HepG2 (cell line): ENCODE measurements around the gene PCDHGB7. TPM values are rescaled to one million over a fixed set of nuclear protein-coding genes. Genes with fewer than 3 reads are reported as not detected.

Experiments used
- ATAC-seq: fragments of 200-7000 bp; cut with Tn5 transposase; 3 replicates; pipeline ENCODE4 v1.9.1; 2020; ENCODE audit warnings: mild to moderate bottlenecking, moderate library complexity
- BruUV-seq: library from RNA; stranded (reverse); fragments of 400-500 nt; replicated peaks from 2 replicates; lab custom pipeline; 2021; lab: Mats Ljungman, UMichigan
- CTCF ChIA-PET: fragments of 300-600 bp; formaldehyde crosslinking; extraction: SDS; loops from one replicate; lab custom pipeline; 2021; ENCODE audit warnings: low total read pairs, inconsistent platforms, low intra/inter-chr PET ratio; lab: Yijun Ruan, JAX
- POLR2A ChIA-PET: fragments of 350-600 bp; sonication (Branson Sonifier 250); formaldehyde crosslinking; loops from one replicate; lab custom pipeline; 2020; ENCODE audit warnings: antibody characterized with exemption, inconsistent platforms; lab: Yijun Ruan, JAX
- DNase-seq: peaks from one replicate; pipeline ENCODE4 v3.0.0-alpha.2; 2015; ENCODE audit warnings: low spot score
- FAIRE-seq: peaks from 3 replicates; lab custom pipeline; 2011; peaks lifted over from hg19 to GRCh38; lab: Jason Lieb, UNC
- H2AFZ ChIP-seq: one replicate; pipeline ENCODE4 v1.6.1; 2011; ENCODE audit warnings: low read length, inconsistent platforms
- H3K27ac ChIP-seq: fragments of 300-600 bp; 3 replicates; pipeline ENCODE4 v1.8.0; 2011; ENCODE audit warnings: mixed run types, mild to moderate bottlenecking, mixed read lengths, low read length, inconsistent platforms; ENCODE audit not compliant: insufficient read depth; ENCODE audit errors: extremely low read length
- H3K27me3 ChIP-seq, 2 experiments: fragments of 200-600 bp in 1 of 2; 2 replicates in 1 of 2; 3 replicates in 1 of 2; pipeline versions ENCODE4 v1.6.0 to v1.8.0; 2011; ENCODE audit warnings: low read length in 2 of 2, mild to moderate bottlenecking in 2 of 2, moderate library complexity in 2 of 2, inconsistent platforms in 1 of 2; ENCODE audit not compliant: insufficient read depth in 2 of 2, control insufficient read depth in 1 of 2
- H3K36me3 ChIP-seq, 2 experiments: fragments of 200-600 bp in 1 of 2; replicated peaks in 1 of 2; 2 replicates in 1 of 2; 3 replicates in 1 of 2; pipeline versions ENCODE4 v1.5.1 to v1.8.0; 2011; ENCODE audit warnings: low read length in 2 of 2, inconsistent platforms in 1 of 2; ENCODE audit not compliant: insufficient read depth in 2 of 2, control insufficient read depth in 1 of 2
- H3K4me1 ChIP-seq: 2 replicates; pipeline ENCODE4 v1.5.1; 2012; ENCODE audit warnings: low read length, inconsistent platforms; ENCODE audit not compliant: insufficient read depth
- H3K4me2 ChIP-seq: 2 replicates; pipeline ENCODE4 v1.6.0; 2011; ENCODE audit warnings: low read depth, low read length, inconsistent platforms
- H3K4me3 ChIP-seq, 3 experiments: fragments of 200-600 bp in 1 of 3; sonication (generic), shearing (Covaris generic) in 1 of 3; replicated peaks in 1 of 3; 2 replicates each; pipeline ENCODE4 v1.5.1; 2011 to 2016; ENCODE audit warnings: low read length in 3 of 3, inconsistent platforms in 2 of 3, low read depth in 2 of 3, mild to moderate bottlenecking in 2 of 3, control low read depth in 1 of 3, mixed read lengths in 1 of 3; ENCODE audit not compliant: insufficient read depth in 1 of 3
- H3K79me2 ChIP-seq: one replicate; pipeline ENCODE4 v1.6.1; 2011; ENCODE audit warnings: low read length, inconsistent platforms; ENCODE audit not compliant: insufficient read depth
- H3K9ac ChIP-seq: 2 replicates; pipeline ENCODE4 v1.6.0; 2011; ENCODE audit warnings: mild to moderate bottlenecking, low read depth, low read length, inconsistent platforms; ENCODE audit not compliant: insufficient read depth
- H3K9me3 ChIP-seq: 2 replicates; pipeline ENCODE4 v1.5.1; 2012; ENCODE audit warnings: mild to moderate bottlenecking, low read length
- H4K20me1 ChIP-seq: 2 replicates; pipeline ENCODE4 v1.6.0; 2011; ENCODE audit warnings: inconsistent platforms, mild to moderate bottlenecking, low read length, moderate library complexity; ENCODE audit not compliant: insufficient read depth
- AKAP8 ChIP-seq: sonication (generic); formaldehyde crosslinking; IDR thresholded peaks from 2 replicates; pipeline ENCODE4 v1.5.1; 2020; ENCODE audit warnings: mild to moderate bottlenecking, missing genetic modification reagents
- GLMP ChIP-seq: sonication (generic); formaldehyde crosslinking; IDR thresholded peaks from 2 replicates; pipeline ENCODE4 v1.9.0; 2021; ENCODE audit warnings: missing genetic modification reagents, mild to moderate bottlenecking, borderline replicate concordance
- NCOA2 ChIP-seq: sonication (generic); formaldehyde crosslinking; IDR thresholded peaks from 2 replicates; pipeline ENCODE4 v1.8.0; 2022; ENCODE audit warnings: inconsistent platforms
- SRF ChIP-seq: IDR thresholded peaks from 2 replicates; pipeline ENCODE4 v1.6.1; 2011; ENCODE audit warnings: mild to moderate bottlenecking, low read depth, low read length, moderate library complexity
- SRSF4 ChIP-seq: fragments of 200-400 bp; formaldehyde crosslinking; IDR thresholded peaks from one replicate; pipeline ENCODE4 v1.6.1; 2018; ENCODE audit warnings: mild to moderate bottlenecking, low read depth, low read length, moderate library complexity; ENCODE audit not compliant: poor library complexity, severe bottlenecking
- SSRP1 ChIP-seq: IDR thresholded peaks from 2 replicates; pipeline ENCODE4 v1.6.1; 2016; ENCODE audit warnings: control low read depth
- ZNF451 ChIP-seq: sonication (generic); formaldehyde crosslinking; IDR thresholded peaks from 2 replicates; pipeline ENCODE4 v1.5.0; 2020; ENCODE audit warnings: mild to moderate bottlenecking, missing genetic modification reagents
- ZNF749 ChIP-seq: sonication (generic); formaldehyde crosslinking; IDR thresholded peaks from 2 replicates; pipeline ENCODE4 v1.8.0; 2022; ENCODE audit warnings: mild to moderate bottlenecking, missing genetic modification reagents, moderate library complexity, borderline replicate concordance
- ZNF850 ChIP-seq: sonication (generic); formaldehyde crosslinking; conservative IDR thresholded peaks from 2 replicates; pipeline ENCODE4 v1.9.0; 2021; ENCODE audit warnings: mild to moderate bottlenecking, missing genetic modification reagents
- WGBS: methylation state at CpG from one replicate; pipeline ENCODE4 v1.1.6; 2017; ENCODE audit warnings: low lambda C conversion rate; 5-methylcytosine and 5-hydroxymethylcytosine counted together
- in situ Hi-C: cut with HindIII; loops from 2 replicates; pipeline ENCODE4 v1.10.0; 2017; ENCODE audit warnings: low pct_unique_long_range_greater_than_20kb; ENCODE audit not compliant: extremely low pct_ligation_motif_present
- intact Hi-C: fragments of 100-400 bp; cut with micrococcal nuclease; formaldehyde crosslinking; loops from one replicate; pipeline ENCODE4 v1.10.0; 2022; ENCODE audit not compliant: unreplicated experiment
- polyA plus RNA-seq, 8 experiments: library from polyadenylated mRNA; depleted of rRNA in 3 of 8; stranded (reverse) in 7 of 8; unstranded in 1 of 8; fragments of >200 nt; fragmentation: Illumina TruSeq in 4 of 8; extraction: Trizol in 4 of 8; gene quantifications; 2 replicates each; pipeline versions ENCODE4 v1.2.1 to v1.2.3, GENCODE V29; 2011 to 2016; ENCODE audit warnings: low read depth in 4 of 8, missing spikeins in 1 of 8, mixed read lengths in 1 of 8; ENCODE audit not compliant: insufficient read depth in 1 of 8
- total RNA-seq, 5 experiments: library from RNA; depleted of rRNA; stranded (reverse); fragments of >200 nt; fragmentation: Illumina TruSeq; extraction: Trizol; gene quantifications; 2 replicates each; pipeline ENCODE4 v1.2.3, GENCODE V29; 2016; ENCODE audit warnings: low read depth in 1 of 5

PCDHGB7 gene
- total and polyA plus RNA-seq, 2 of the 13 experiments (the other 11 are each of a cell fraction or from before 2014, with no cell fraction given), result 0.08 to 0.18 TPM

DNA sequence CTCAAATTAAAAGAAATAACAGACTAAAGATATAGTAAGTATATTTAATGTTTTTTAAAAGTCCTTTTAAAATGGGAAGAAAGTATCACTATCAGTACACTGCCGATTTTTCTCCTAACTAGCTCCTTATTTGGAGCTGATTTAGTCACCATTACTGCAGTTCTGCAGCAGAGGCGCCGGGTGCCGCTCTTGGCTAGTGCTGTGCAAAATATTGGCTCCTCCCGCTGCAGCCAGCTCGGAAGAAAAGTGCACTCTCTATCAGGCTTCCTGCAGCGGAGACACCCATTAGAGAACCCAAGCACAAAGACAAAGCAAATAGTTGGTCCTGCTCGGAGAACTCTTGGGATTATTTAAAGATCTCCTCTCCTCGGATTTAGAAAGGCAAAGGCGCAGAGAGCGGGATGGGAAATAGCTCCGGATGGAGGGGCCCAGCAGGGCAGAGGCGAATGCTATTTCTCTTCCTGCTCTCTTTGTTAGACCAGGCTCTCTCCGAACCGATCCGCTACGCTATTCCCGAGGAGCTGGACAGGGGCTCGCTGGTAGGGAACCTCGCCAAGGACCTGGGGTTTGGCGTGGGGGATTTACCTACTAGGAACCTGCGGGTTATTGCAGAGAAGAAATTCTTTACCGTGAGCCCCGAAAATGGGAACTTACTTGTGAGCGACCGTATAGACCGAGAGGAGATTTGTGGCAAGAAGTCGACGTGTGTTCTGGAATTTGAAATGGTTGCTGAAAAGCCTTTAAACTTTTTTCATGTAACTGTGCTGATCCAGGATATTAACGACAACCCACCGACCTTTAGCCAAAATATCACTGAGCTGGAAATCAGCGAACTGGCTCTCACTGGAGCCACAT, 47.3 kb upstream of the PCDHGB7 start, which contains the start of gene PCDHGB3:
Gene PCDHGB3, plus strand, starts transcription at position 249 of the 855 bp plus-strand sequence. Its CDS starts 153 bp downstream, at position 402.
- H3K9ac ChIP-seq, result no peak within 1 kb of the TSS
- H4K20me1 ChIP-seq, result no peaks in the 10 kb centered on the region
- FAIRE-seq (no peak), ATAC-seq (no peak), DNase-seq (no peak)
- in situ Hi-C loops, result no loop called here
- ChIA-PET CTCF (no interaction called here), POLR2A (no interaction called here)
- no peak within 1 kb of the TSS for H2AFZ ChIP-seq
- no TSS peak for BruUV-seq
- H3K36me3 ChIP-seq, result no peaks in the 10 kb centered on the region
- no peak within 1 kb of the TSS for H3K4me2 ChIP-seq
- no peak for TF ChIP-seq NCOA2 (CRISPR knock-in tag)
- TF ChIP-seq SRSF4, result no peak
- no peak for TF ChIP-seq ZNF749
- no peak for TF ChIP-seq ZNF451 (CRISPR knock-in tag)
- no peak for TF ChIP-seq SRF
- TF ChIP-seq SSRP1 (CRISPR knock-in tag), result no peak
- TF ChIP-seq AKAP8 (CRISPR knock-in tag), result no peak
- TF ChIP-seq ZNF850 (CRISPR knock-in tag), result no peak
- no peak for TF ChIP-seq GLMP
- H3K4me3 ChIP-seq, result no peak within 1 kb of the TSS
- H3K4me1 ChIP-seq, result no peaks in the 10 kb centered on the region
- H3K79me2 ChIP-seq, result no peaks in the 10 kb centered on the region
- H3K9me3 ChIP-seq, result peaks cover 56% of the 10 kb centered on the region
- 67% methylated on average over 32 of the region's 32 CpGs for WGBS
- intact Hi-C loops, result no loop called here
- no peaks in the 10 kb centered on the region for H3K27me3 ChIP-seq
- no peak within 1 kb of the TSS for H3K27ac ChIP-seq
